Tibial artery (tissue), 4 donors: ENCODE data around the gene DOK6.

Experiments
- DNase-seq, 2 donors: peaks; one replicate each; pipeline ENCODE4 v3.0.0-alpha.2; 2019
- H3K27ac ChIP-seq, 2 donors: fragments of 200-600 bp; sonication (generic) in 1 of 2; 1 replicate in 1 of 2; 2 replicates in 1 of 2; pipeline ENCODE4 v1.5.1; 2018 to 2019; ENCODE audit warnings: mild to moderate bottlenecking in 1 of 2
- H3K27me3 ChIP-seq, 2 donors: fragments of 200-600 bp; sonication (generic) in 1 of 2; one replicate each; pipeline versions ENCODE4 v1.5.1 to v1.6.0; 2016 to 2019
- H3K36me3 ChIP-seq, 3 donors: fragments of 200-600 bp; sonication (generic) in 2 of 3; one replicate each; pipeline ENCODE4 v1.5.1; 2016 to 2019; ENCODE audit warnings: mild to moderate bottlenecking in 2 of 3
- H3K4me1 ChIP-seq, 4 donors: fragments of 200-600 bp; sonication (generic) in 2 of 4; 1 replicate in 3 of 4; 2 replicates in 1 of 4; pipeline ENCODE4 v1.5.1; 2016 to 2019
- H3K4me3 ChIP-seq, 2 donors: fragments of 200-600 bp; sonication (generic) in 1 of 2; 1 replicate in 1 of 2; 2 replicates in 1 of 2; pipeline ENCODE4 v1.5.1; 2018 to 2019; ENCODE audit warnings: mild to moderate bottlenecking in 2 of 2
- H3K9me3 ChIP-seq, 3 donors: fragments of 200-600 bp; sonication (generic) in 1 of 3; one replicate each; pipeline ENCODE4 v1.5.1; 2016 to 2019
- intact Hi-C: fragments of 100-400 bp; cut with DNase I; formaldehyde crosslinking; loops from one replicate; pipeline ENCODE4 v1.15.0; 2023; ENCODE audit warnings: low total_unique reads
- TF ChIP-seq, protein P1 (sequence below), 2 experiments: fragments of 200-600 bp in 1 of 2; fragments of 450-650 bp in 1 of 2; IDR thresholded peaks; one replicate each; pipeline ENCODE4 v1.5.1; 2017 to 2019; ENCODE audit warnings: antibody characterized with exemption in 2 of 2, mild to moderate bottlenecking in 1 of 2, moderate library complexity in 1 of 2

Gene DOK6

DNA sequence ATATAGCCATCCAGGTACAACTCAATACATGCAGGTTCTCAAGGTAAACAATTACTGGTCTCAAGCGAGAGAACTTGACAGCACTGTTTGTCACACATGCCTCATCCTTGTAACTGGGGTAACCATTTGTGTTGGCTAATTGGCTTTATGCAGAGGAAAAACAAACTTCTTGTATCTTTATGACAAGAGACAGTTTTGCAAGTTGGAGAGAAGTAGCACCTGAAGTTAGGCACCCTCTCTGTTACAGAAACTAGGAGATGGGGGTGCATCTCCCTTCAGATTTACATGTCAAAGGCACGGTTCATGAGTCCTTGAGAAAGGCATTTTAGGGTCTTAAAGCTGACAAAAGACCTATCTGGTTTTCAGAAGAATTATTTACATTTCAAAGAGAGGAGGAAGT lies 305.3 kb downstream of the DOK6 start:
- intact Hi-C loops = no loop called here

DNA sequence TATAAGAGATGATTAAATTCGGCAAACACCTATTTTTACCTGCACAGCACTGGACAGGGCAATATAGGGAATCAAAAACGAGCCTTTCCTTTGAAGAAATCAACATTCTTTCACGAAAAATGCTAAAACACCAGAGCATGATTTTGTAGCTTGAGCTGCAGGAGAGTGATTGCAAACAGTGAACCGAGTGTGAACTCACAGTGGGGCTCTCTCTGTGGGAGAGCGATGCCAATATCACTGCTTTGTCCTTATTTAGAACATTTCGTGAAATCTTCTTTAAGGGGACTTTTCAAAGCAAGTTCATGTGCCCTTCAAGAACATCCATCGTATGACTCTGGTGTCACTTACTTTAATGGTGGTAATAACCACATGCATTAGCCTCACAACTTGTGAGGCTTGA lies 308.2 kb downstream of the DOK6 start:
- intact Hi-C loops = no loop called here
- H3K9me3 ChIP-seq = no peaks in the 10 kb centered on the region
- no peak overlapping the region for H3K4me3 ChIP-seq
- DNase-seq = no peak
- H3K27me3 ChIP-seq = no peaks in the 10 kb centered on the region
- H3K4me1 ChIP-seq = no peaks in the 10 kb centered on the region
- TF ChIP-seq, protein P1, sequence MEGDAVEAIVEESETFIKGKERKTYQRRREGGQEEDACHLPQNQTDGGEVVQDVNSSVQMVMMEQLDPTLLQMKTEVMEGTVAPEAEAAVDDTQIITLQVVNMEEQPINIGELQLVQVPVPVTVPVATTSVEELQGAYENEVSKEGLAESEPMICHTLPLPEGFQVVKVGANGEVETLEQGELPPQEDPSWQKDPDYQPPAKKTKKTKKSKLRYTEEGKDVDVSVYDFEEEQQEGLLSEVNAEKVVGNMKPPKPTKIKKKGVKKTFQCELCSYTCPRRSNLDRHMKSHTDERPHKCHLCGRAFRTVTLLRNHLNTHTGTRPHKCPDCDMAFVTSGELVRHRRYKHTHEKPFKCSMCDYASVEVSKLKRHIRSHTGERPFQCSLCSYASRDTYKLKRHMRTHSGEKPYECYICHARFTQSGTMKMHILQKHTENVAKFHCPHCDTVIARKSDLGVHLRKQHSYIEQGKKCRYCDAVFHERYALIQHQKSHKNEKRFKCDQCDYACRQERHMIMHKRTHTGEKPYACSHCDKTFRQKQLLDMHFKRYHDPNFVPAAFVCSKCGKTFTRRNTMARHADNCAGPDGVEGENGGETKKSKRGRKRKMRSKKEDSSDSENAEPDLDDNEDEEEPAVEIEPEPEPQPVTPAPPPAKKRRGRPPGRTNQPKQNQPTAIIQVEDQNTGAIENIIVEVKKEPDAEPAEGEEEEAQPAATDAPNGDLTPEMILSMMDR (IDR thresholded peaks at IDR 0.05) = no peak
- H3K36me3 ChIP-seq = no peaks in the 10 kb centered on the region
- H3K27ac ChIP-seq = no peak overlapping the region

More for the DNA sequence above, 305.3 kb downstream of the DOK6 start:
- Histone ChIP-seq H3K36me3 (no peaks in the 10 kb centered on the region), H3K27ac (no peak overlapping the region), H3K9me3 (no peaks in the 10 kb centered on the region), H3K27me3 (no peaks in the 10 kb centered on the region), H3K4me3 (no peak overlapping the region), H3K4me1 (no peaks in the 10 kb centered on the region)
- no peak for DNase-seq
- TF ChIP-seq, protein P1 (IDR thresholded peaks at IDR 0.05) = no peak

GRCh38 chr18:69715191-69715795 lies 314.6 kb downstream of the DOK6 start:
- H3K4me3 ChIP-seq = no peak overlapping the region
- intact Hi-C loops = no loop called here
- no peaks in the 10 kb centered on the region for H3K27me3 ChIP-seq
- TF ChIP-seq, protein P1 (IDR thresholded peaks at IDR 0.05) = no peak
- H3K9me3 ChIP-seq = peaks cover 0 to 22% (median 12%) of the 10 kb centered on the region in 3 donors
- H3K4me1 ChIP-seq = no peaks in the 10 kb centered on the region
- H3K36me3 ChIP-seq = no peaks in the 10 kb centered on the region
- no peak for DNase-seq
- H3K27ac ChIP-seq = no peak overlapping the region

- intact Hi-C loops = no loop called here
- no peak overlapping the region for H3K4me3 ChIP-seq
- H3K27ac ChIP-seq = no peak overlapping the region
- peaks cover 0 to 22% (median 12%) of the 10 kb centered on the region in 3 donors for H3K9me3 ChIP-seq
- H3K27me3 ChIP-seq = no peaks in the 10 kb centered on the region
- no peaks in the 10 kb centered on the region for H3K4me1 ChIP-seq
- TF ChIP-seq, protein P1 (IDR thresholded peaks at IDR 0.05) = no peak
- H3K36me3 ChIP-seq = no peaks in the 10 kb centered on the region
- no peak for DNase-seq
Measured at GRCh38 chr18:69717586-69717985, 316.9 kb downstream of the DOK6 start.

DNA sequence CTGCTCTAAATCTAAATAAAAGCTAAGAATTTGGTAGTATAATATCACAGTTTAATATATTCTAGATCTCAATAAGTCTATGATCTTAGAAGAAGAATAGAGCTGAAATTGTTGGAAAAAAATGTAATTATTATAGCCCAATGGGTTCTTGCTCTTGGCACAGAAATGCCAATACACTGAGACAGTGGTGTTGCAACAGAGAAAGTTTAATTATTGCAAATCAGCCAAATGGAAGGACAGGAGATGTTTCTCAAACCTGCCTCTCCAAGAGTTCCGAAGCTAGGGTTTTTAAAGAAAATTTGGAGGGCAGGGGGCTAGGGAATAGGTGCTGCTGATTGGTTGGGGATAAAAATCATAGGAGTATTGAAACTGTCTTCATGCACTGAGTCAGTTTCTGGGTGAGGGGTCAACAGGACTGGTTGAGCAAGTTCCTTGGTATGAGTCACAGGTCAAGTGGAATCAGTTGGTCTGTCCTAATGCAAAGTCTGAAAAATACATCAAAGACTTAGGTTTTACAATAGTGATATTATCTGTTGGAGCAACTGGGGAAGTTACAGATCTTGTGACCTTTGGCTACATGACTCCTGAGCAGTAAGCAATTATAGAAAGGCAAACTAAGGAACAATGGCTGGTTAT lies 318.3 kb downstream of the DOK6 start:
- DNase-seq = no peak
- TF ChIP-seq, protein P1 (IDR thresholded peaks at IDR 0.05) = no peak
- Histone ChIP-seq H3K9me3 (peaks cover 0 to 22% (median 12%) of the 10 kb centered on the region in 3 donors), H3K27me3 (no peaks in the 10 kb centered on the region), H3K4me3 (no peak overlapping the region), H3K4me1 (no peaks in the 10 kb centered on the region), H3K36me3 (no peaks in the 10 kb centered on the region), H3K27ac (no peak overlapping the region)
- intact Hi-C loops = no loop called here
